Activated CD8-positive, alpha-beta T cell treated with anti-CD3 and anti-CD28 coated beads for 36 hours (primary cell): Measurements from ENCODE around the gene MAP2K5. TPM values are rescaled to one million over a fixed set of nuclear protein-coding genes. Genes with fewer than 3 reads are reported as not detected.

Source experiments
- ATAC-seq: fragments of 200-7000 bp; cut with Tn5 transposase; one replicate; pipeline ENCODE4 v1.10.0; 2021; ENCODE audit warnings: mild to moderate bottlenecking, moderate library complexity
- CTCF ChIA-PET: fragments of 350-600 bp; sonication (Branson Sonifier 250); formaldehyde crosslinking; loops from one replicate; lab custom pipeline; 2021; ENCODE audit warnings: antibody characterized with exemption; lab: Charles Lee
- POLR2A ChIA-PET: fragments of 350-600 bp; sonication (Branson Sonifier 250); formaldehyde crosslinking; loops from one replicate; lab custom pipeline; 2021; ENCODE audit warnings: antibody characterized with exemption; lab: Charles Lee
- DNase-seq: peaks from one replicate; pipeline ENCODE4 v3.0.0-alpha.2; 2020
- H3K27ac Mint-ChIP-seq: one replicate; pipeline ENCODE4 v1.8.0; 2021; ENCODE audit warnings: mild to moderate bottlenecking, mixed read lengths
- H3K27me3 Mint-ChIP-seq: one replicate; pipeline ENCODE4 v1.8.0; 2021; ENCODE audit warnings: mixed read lengths
- H3K36me3 Mint-ChIP-seq: one replicate; pipeline ENCODE4 v1.8.0; 2021; ENCODE audit warnings: low read depth, mixed read lengths
- H3K4me1 Mint-ChIP-seq: one replicate; pipeline ENCODE4 v1.8.0; 2021; ENCODE audit warnings: low read depth, mixed read lengths
- H3K4me3 Mint-ChIP-seq: one replicate; pipeline ENCODE4 v1.8.0; 2021; ENCODE audit warnings: mild to moderate bottlenecking, moderate library complexity, mixed read lengths
- H3K9me3 Mint-ChIP-seq: one replicate; pipeline ENCODE4 v1.8.0; 2021; ENCODE audit warnings: mixed read lengths
- CTCF ChIP-seq: fragments of 200-600 bp; IDR thresholded peaks from one replicate; pipeline ENCODE4 v1.8.0; 2022; ENCODE audit warnings: antibody characterized with exemption, mild to moderate bottlenecking
- intact Hi-C: fragments of 100-400 bp; cut with micrococcal nuclease; formaldehyde crosslinking; loops from one replicate; pipeline ENCODE4 v1.10.0; 2022
- total RNA-seq, 2 experiments: library from RNA; stranded (reverse); gene quantifications; one replicate each; pipeline ENCODE4 v1.2.3, GENCODE V29; 2021

Gene MAP2K5
- 10 to 100 TPM; 19.0 to 21.1 TPM for total RNA-seq

- peaks cover 2% of the 10 kb centered on the region for H3K9me3 Mint-ChIP-seq
- ChIA-PET CTCF (interaction anchor here (1.3 kb wide), 1 partner anchor 21 kb away, joined by 4 read pairs; no protein-coding TSS in a partner anchor), POLR2A (interaction anchor here (1.0 to 1.5 kb wide), 7 partner anchors 12 to 213 kb away, joined by 3 to 5 read pairs (median 3); partner anchors contain the start of gene C15orf61)
- H3K27ac Mint-ChIP-seq, result peak within 1 kb of the TSS; percentile 96
- intact Hi-C loops, result loop anchor here (10.0 kb wide), 1 partner anchor 222 kb away; no protein-coding TSS in a partner anchor
- no peak for TF ChIP-seq CTCF
- peak within 1 kb of the TSS; percentile 95 for H3K4me3 Mint-ChIP-seq
- peaks cover 3% of the 10 kb centered on the region for H3K36me3 Mint-ChIP-seq
- no peaks in the 10 kb centered on the region for H3K27me3 Mint-ChIP-seq
- ATAC-seq (peak; percentile 61), DNase-seq (peak; percentile 81)
- peaks cover 54% of the 10 kb centered on the region for H3K4me1 Mint-ChIP-seq
Observed at GRCh38 chr15:67542420-67543347, at the start of gene MAP2K5. Gene MAP2K5 (plus strand): TSS chr15:67542703. CDS start chr15:67543336, 633 bp downstream.

GRCh38 chr15:67495585-67495984, 46.9 kb upstream of the MAP2K5 start:
- Mint-ChIP-seq H3K9me3 (no peaks in the 10 kb centered on the region), H3K36me3 (no peaks in the 10 kb centered on the region), H3K27me3 (no peaks in the 10 kb centered on the region), H3K4me3 (no peak overlapping the region), H3K27ac (no peak overlapping the region), H3K4me1 (no peaks in the 10 kb centered on the region)
- intact Hi-C loops, result no loop called here
- TF ChIP-seq CTCF, result no peak
- POLR2A ChIA-PET, result no interaction called here
- CTCF ChIA-PET, result interaction anchor here (1.2 to 2.3 kb wide), 4 partner anchors 8 to 342 kb away, joined by 4 to 9 read pairs (median 6); no protein-coding TSS in a partner anchor
- no peak for ATAC-seq
- no peak for DNase-seq

GRCh38 chr15:67501177-67501835, 41.2 kb upstream of the MAP2K5 start:
- no peak overlapping the region for H3K27ac Mint-ChIP-seq
- ATAC-seq (no peak), DNase-seq (no peak)
- H3K27me3 Mint-ChIP-seq, result no peaks in the 10 kb centered on the region
- POLR2A ChIA-PET, result no interaction called here
- peaks cover 2% of the 10 kb centered on the region for H3K4me1 Mint-ChIP-seq
- no peak for TF ChIP-seq CTCF
- no peak overlapping the region for H3K4me3 Mint-ChIP-seq
- H3K36me3 Mint-ChIP-seq, result no peaks in the 10 kb centered on the region
- CTCF ChIA-PET, result interaction anchor here (0.7 to 2.1 kb wide), 9 partner anchors 10 to 598 kb away, joined by 3 to 10 read pairs (median 4); no protein-coding TSS in a partner anchor
- intact Hi-C loops, result no loop called here
- H3K9me3 Mint-ChIP-seq, result no peaks in the 10 kb centered on the region

- no peaks in the 10 kb centered on the region for H3K36me3 Mint-ChIP-seq
- no peaks in the 10 kb centered on the region for H3K9me3 Mint-ChIP-seq
- no peak for ATAC-seq
- CTCF ChIA-PET, result interaction anchor here (0.7 to 2.1 kb wide), 8 partner anchors 10 to 598 kb away, joined by 3 to 10 read pairs (median 4); no protein-coding TSS in a partner anchor
- H3K4me3 Mint-ChIP-seq, result no peak overlapping the region
- DNase-seq, result no peak
- no peak for TF ChIP-seq CTCF
- POLR2A ChIA-PET, result no interaction called here
- H3K4me1 Mint-ChIP-seq, result peaks cover 2% of the 10 kb centered on the region
- intact Hi-C loops, result no loop called here
- H3K27me3 Mint-ChIP-seq, result no peaks in the 10 kb centered on the region
- H3K27ac Mint-ChIP-seq, result no peak overlapping the region
Observed at GRCh38 chr15:67501836-67502461, 40.6 kb upstream of the MAP2K5 start.
